Amniotic epithelial cell (primary cell): ENCODE data around the gene C4orf50.
"Not testable (repeated sequence)": the region's sequence is repeated elsewhere in the genome, so short reads cannot be mapped to it uniquely, and the experiment has no call there.

Experiments
- DNase-seq: peaks from one replicate; pipeline ENCODE4 v3.0.0-alpha.2; 2010; ENCODE audit warnings: low read depth

The C4orf50 gene

GRCh38 chr4:5858020-5858769 lies 160.0 kb downstream of the C4orf50 start:
- no peak for DNase-seq

DNA sequence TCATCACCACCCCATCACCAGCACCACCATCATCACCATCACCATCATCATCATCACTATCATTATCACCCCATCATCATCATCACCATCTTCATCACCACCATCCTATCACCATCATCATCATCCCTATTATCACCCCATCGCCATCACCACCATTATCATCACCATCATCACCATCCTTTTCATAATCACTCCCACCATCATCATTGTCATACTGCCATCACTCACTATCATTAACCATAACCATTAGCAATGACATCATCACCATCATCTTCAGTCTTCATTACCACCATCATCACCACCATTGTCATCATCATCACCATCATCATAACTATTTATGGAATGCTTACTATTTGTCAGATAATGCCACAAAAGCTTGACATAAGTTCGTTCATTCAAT lies 161.0 kb downstream of the C4orf50 start:
- no peak for DNase-seq

DNA sequence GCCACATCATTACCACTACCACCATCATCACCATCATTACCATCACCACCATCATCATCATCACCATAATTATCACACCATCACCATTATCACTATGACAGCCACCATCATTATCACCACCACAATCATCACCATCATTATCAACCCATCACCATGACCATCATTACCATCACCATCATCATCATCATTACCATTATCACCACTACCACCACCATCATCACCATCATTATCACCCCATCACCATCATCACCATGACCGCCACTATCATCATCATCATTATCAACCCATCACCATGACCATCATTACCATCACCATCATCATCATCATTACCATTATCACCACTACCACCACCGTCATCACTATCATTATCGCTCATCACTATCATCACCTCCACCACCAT lies 161.9 kb downstream of the C4orf50 start:
- not testable (repeated sequence) for DNase-seq

GRCh38 chr4:5854929-5855328 lies 163.3 kb downstream of the C4orf50 start:
- DNase-seq: no peak

DNA sequence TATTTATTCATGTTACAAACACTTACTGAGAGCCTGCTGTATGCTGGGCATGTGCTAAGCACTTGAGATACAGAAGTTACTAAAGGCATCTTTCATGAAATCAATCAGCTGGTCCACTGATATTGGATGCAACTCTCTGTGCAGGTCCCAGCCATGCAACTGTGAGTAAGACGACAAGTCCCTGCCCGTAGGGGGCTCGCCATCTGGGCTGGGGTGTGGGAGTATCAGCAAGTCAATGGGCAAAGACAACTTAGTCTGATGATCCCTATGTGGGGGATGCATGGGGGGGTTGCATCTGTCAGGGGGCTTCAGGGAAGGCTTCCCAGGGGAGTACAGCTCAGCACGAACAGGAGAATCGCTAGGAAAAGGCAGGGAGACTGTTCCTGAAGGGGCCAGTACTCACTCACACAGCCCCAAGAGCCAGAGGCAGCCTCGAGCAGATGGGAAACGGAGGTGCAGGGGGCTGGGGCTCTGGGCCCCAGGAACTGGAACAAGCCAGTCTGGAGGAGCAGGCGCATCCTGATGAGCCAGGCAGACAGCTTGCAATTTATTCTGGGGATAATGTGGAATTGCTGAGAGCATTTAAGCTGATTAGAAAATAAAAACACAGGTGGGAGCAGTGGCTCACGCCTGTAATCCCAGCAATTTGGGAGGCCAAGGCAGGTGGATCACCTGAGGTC lies 165.6 kb downstream of the C4orf50 start:
- no peak for DNase-seq

- DNase-seq: no peak
Measured at GRCh38 chr4:5851637-5852301, 166.5 kb downstream of the C4orf50 start.
